HG02885 (cell line): ENCODE measurements around the gene SETBP1.

Experiments used
- ATAC-seq: cut with Tn5 transposase; IDR thresholded peaks from one replicate; pipeline ENCODE4 v1.9.1; 2021; ENCODE audit warnings: mild to moderate bottlenecking; ENCODE audit not compliant: unreplicated experiment, poor library complexity

SETBP1 gene

GRCh38 chr18:44805176-44805575 lies 124.5 kb downstream of the SETBP1 start:
- no peak for ATAC-seq

DNA sequence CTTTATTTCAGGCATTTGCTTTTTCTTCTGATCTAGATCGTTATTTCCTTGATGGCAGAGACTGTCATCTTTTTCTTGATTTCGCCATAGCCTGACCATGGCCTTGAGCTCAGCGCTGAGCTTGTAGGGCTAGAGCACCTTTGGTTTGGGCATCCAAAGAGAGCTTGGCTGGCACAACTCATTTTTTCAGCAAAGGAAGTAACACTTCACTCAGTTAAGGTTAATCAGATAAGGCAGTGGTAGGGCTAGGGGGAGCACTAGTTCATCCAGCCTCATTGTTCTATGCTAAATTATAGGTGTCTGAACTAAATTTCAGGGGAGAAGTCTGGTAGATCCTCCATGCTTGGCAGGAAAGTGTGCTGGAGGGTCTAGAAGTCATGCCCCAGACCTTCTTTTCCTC lies 125.0 kb downstream of the SETBP1 start:
- no peak for ATAC-seq

- ATAC-seq: no peak
Observed at GRCh38 chr18:44807766-44808165, 127.1 kb downstream of the SETBP1 start.

DNA sequence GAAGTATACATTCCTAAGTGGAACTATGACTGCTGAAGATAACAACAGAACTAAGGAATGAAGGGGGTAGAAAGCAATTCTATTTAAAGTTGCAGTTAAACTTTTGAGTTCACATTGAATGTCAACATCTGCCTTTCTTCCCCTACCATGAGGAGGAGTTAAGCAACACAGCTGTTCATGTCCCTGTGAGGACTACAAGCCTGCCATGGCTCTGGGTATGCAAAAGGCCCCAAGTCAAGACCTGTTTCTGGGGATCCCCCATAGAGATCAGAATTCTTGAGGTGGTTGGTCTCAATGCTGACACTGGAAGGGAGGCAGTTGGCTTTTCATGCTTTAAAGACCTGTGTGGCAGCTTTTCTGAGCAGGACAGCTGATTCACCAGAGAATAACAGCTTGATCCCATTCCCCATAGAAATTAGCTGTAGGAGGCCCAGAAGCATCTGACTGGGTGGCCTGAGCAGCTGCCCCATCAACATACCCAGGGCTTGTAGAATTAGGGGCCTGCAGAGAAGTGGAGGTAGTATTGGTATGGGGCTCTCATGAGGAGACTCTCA lies 131.0 kb downstream of the SETBP1 start:
- ATAC-seq: no peak

DNA sequence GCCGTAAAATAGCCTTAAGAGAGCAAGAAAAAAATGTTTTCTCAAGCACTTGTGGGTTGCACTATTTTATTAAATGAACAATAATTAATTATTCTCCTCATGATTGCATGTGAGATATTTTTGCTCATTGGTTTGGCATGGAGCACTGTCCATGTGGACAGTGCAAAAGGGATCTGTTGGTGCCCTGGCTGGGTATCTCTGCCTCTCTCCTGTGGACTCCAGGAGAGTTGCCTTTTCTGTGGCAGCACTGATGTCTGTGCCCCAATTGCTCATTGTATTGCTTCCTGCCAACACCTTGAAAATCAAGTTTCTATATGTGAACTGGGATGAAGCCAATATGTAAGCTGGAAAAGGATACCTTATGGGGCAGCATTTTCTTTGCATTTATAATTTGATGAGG lies 131.7 kb downstream of the SETBP1 start:
- no peak for ATAC-seq

- no peak for ATAC-seq
Observed at GRCh38 chr18:44813586-44813985, 132.9 kb downstream of the SETBP1 start.

DNA sequence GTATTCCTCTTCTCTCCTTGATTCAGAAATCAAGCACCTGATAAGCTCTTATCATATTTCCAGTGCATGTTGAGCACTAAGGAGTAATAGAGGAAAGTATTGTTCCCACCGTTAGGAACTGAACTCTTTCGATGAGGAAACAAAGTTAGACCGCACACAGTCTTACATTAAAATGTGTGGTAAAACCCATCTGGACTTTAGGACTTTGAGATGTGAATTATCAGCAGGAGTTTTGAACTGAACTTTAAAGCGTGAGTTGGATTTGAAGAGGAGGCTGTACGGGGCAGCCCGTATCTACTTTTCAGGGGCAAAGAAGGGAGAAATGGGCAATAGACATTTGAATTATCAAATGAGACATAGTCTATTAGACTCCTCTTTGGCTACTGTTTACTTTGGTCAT lies 134.4 kb downstream of the SETBP1 start:
- no peak for ATAC-seq

GRCh38 chr18:44816050-44816449 lies 135.4 kb downstream of the SETBP1 start:
- no peak for ATAC-seq

DNA sequence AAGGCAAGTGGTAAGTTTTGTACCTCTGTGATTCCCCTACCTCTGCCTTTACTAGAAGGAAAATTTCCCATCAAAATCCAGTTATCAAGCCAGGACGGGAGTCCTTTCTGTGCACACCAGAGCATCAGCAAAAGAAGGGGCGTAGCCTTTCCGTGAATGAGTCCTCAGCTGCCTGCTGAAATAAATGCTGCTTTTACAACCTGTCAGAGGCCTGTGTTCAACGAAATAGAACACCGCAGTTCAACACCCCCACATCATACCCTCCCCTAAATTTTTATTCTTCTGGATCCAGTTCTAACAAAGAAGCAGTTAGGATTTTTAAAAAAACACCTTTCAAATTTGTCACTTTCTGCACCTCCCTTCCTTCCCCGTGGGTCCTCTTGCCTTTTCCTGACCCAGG lies 135.8 kb downstream of the SETBP1 start:
- no peak for ATAC-seq

DNA sequence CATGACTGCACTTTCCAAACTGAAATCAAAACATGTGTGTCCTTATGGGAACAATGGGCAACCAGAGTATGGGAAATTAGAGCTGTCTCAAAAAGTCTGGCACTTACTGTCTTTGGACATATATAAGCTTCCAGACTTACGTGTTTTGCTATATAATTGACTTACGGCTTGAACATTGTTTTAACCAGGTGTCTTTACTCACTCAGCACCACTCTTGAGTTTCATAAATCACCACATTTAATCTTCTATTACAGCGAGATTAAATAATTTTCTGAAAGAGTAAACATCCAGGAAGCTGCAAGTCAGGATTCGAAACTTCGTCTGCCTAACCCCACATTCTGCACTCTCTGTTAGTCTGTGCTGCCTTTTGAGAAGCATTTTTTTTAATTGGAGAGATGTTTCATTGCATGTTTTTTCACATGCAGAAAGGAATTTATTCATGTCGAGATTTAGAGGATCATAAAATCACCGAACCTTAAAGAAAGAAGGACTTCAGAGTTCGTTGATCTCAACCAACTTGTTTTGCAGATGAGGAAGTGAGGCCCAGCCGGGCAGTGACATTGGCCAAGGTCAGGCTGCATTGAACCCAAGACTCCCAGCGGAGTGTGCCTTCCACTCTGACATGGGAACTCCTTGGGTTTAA lies 137.3 kb downstream of the SETBP1 start:
- no peak for ATAC-seq

DNA sequence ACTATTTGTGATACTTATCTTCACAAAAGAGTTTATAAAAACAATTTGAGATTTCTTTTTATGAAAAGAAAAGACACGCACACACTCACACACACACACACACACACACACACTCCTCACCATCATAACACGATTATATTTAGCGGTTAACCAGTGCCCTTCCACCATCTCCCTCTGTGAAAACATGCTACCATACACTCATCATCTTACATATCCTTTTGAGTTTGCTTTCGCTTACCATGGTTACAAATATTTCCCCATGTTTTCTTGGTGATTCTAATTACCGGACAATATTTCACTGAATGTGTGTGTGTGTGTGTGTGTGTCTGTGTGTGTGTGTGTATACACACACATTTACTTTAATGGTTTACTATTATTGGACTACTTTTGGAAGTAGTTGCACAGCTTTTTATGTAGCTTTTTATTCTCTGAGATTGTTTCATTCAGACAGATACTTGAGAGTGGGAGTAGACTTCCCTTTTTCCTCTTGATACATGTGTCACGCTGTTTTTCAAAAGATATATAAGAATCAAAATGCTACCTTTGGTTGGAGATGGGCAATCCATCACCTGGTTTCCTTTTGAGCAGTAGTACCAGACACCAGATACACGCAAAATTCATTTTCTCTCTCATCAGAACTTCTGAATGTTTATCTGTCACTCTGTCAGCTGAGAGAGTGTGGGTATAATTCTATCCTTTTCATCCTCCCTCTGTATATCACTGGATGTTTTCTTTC lies 138.1 kb downstream of the SETBP1 start:
- peak; percentile 54 for ATAC-seq

DNA sequence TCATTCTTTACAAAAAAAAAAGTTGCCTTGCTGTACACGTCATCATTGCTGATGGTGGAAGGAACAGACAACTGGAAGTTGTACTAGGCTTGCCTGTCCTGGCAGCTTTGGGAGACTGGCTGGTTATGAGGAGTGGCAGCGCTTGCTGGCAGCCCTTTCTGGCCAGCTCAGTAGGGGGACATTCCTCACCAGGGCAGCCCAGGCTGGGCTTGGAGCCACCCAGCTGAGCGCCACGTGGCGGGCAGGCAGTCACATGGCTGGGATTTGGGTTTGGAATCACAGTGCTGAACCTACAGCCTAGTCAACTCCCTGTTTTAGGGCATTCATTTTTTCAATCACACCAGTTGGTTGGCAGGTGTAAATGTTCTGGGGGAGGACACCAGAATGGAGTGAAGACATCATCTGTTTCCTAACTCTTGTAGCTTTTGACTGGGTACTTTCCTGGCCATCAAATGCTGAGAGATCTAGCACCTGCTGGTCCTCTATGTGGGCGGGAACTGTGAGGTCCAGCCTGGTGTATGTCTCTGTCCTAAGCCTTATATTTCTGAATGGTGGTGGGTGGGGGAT lies 139.3 kb downstream of the SETBP1 start:
- ATAC-seq: peak; percentile 34

DNA sequence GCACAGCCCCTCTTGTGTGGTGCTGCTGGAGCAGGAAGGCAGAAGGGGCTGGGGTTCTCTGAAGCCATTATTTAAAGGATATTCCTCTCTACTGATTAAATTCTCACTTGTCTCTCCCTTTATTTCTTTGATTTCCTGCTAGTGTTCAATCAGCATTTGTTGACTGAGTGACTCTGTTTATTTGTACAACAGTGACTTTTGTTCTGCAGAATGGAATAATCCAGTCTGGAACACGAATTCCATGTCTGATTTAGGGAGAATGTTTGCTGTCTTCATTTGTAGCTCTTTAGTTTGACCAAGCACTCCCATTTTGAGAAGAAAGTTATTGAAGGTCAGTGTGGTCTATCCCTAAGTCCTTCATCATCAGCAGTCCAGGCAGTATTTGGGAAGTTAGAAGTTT lies 141.2 kb downstream of the SETBP1 start:
- ATAC-seq: no peak

DNA sequence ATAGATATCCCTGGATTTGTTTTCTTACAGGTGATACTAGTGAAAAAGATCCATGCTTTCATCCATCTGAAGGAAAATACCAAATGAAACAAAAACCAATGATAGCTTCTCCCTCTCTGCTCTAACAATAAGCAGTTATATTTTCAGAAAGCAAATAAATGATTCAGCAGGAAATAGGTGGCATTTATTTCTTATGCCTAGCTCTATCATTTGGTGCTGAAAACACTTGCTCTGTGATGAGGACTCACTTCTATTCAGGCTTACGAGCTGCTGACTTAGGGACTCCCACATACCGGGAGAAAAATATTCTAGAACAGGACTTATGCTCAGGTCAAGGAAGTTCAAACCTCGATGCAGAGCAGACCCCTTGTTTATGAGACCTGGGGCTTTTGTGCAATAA lies 142.6 kb downstream of the SETBP1 start:
- ATAC-seq: no peak

DNA sequence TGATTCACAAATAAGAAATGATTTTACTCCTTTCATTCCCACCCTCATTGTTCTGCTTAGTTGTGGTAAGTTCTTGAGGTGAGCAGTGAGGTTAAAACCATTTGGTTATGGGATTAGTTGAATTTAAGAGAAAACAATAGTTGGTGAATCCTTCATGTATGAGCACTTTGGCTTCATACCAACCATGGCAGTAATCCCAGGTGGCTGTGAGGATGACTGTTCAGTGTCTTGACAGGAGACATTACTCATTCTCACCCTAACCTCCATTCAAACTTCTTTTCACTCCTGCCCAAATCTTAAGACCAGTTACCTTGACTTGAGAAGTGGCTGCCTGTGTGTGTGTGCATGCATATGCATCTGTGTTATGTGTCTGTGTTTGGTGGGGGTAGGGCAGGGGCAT lies 143.1 kb downstream of the SETBP1 start:
- ATAC-seq: no peak

DNA sequence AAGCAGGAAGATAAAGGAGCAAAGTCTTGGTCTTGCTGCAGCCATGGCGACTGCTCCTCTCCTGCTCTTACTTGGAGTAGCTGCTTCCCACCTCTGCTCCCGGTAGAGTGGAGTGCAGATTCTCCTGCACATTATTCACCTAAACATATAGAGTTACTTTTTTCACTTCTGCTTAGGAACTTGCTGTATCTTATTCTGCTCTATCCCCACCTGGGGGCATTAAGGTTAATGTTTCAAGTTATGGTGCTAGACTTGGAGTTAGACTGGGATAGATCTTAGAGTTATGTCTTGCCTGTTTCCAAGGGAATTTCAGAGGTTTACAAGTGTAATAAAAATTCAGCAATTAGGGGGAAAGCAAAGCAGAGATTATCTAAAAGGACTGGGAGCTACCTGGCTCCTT lies 144.2 kb downstream of the SETBP1 start:
- no peak for ATAC-seq

GRCh38 chr18:44826418-44827259 lies 146.0 kb downstream of the SETBP1 start:
- no peak for ATAC-seq

GRCh38 chr18:44828080-44828479 lies 147.4 kb downstream of the SETBP1 start:
- ATAC-seq: no peak

GRCh38 chr18:44830581-44830980 lies 149.9 kb downstream of the SETBP1 start:
- no peak for ATAC-seq

- ATAC-seq: no peak
Observed at GRCh38 chr18:44833786-44834185, 153.1 kb downstream of the SETBP1 start.
